C4-2B (cell line): ENCODE data around the gene OAS3.

Experiments
- CTCF ChIP-seq: fragments of 450-650 bp; conservative IDR thresholded peaks from 2 replicates; pipeline ENCODE4 v1.5.1; 2017; ENCODE audit warnings: mild to moderate bottlenecking
- ZFX ChIP-seq: fragments of 450-650 bp; IDR thresholded peaks from 2 replicates; pipeline ENCODE4 v1.6.1; 2017

- TF ChIP-seq CTCF (no peak), ZFX (no peak)
These were observed 67.9 kb downstream of the OAS3 start for GRCh38 chr12:113006206-113006605.
